ENCODE measurements around the gene GAS1.
A peak's percentile ranks its signal among the peaks of the same experiment; 100 is the strongest.

GAS1 gene

GRCh38 chr9:86947146-86948073 is at the start of gene GAS1:
Gene GAS1, minus strand, starts transcription at chr9:86947506. Its CDS starts 727 bp downstream, at chr9:86946779.
- peak; percentile 44 for DNase-seq (ENCODE audit: low read depth)

- DNase-seq (ENCODE audit: low read depth) = no peak
These were observed 46.9 kb upstream of the GAS1 start for GRCh38 chr9:86994231-86994630.

GRCh38 chr9:86993830-86994229 is 46.5 kb upstream of the GAS1 start:
- no peak for DNase-seq (ENCODE audit: low read depth)

GRCh38 chr9:86991077-86991476 is 43.8 kb upstream of the GAS1 start:
- DNase-seq (ENCODE audit: low read depth) = no peak

DNA sequence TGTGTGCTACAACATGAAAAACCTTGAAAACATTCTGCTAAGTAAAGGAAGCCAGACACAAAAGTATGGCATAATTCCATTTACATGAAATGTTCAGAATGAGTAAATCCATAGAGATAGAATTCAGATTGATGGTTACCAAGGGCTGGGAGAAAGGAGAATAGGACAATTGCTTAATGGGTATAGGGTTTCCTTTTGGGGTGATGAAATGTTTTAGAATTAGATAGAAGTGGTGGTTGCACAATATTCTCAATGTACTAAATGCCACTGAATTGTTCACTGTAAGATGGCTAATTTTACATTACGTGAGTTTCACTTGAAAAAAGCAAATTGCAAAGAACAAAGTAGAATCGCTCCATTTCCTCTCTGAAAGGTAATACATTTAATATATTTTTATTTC is 43.0 kb upstream of the GAS1 start:
- DNase-seq (ENCODE audit: low read depth) = no peak

- no peak for DNase-seq (ENCODE audit: low read depth)
These were observed 40.6 kb upstream of the GAS1 start for GRCh38 chr9:86987900-86988299.

DNA sequence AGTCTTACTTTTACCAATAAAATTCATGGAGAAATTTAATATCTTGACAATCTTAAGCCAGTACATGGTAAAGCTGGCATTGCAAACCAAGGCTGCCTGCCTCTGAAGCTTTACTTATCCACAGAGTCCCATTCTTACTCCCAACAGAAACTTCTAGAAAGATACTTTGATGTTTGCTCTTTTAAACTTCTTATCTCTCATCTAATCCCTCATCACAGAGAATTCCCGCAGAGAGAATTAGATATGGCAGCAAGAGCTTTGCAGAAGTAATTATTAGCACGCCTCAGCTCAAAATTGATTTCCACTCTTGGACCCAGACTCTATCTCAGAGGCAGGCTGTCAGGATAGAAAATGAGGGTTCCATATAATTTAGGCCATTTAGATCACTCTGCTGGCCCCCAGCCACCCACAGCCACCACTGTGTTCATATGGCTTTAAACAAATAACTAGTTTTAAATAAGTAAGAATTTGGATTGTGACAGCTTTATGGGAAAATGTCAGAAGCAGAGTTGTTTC is 37.9 kb upstream of the GAS1 start:
- DNase-seq (ENCODE audit: low read depth) = no peak

GRCh38 chr9:86983620-86984259 is 36.4 kb upstream of the GAS1 start:
- no peak for DNase-seq (ENCODE audit: low read depth)

- no peak for DNase-seq (ENCODE audit: low read depth)
These were observed 35.9 kb upstream of the GAS1 start for GRCh38 chr9:86983249-86983619.

GRCh38 chr9:86980802-86981201 is 33.5 kb upstream of the GAS1 start:
- DNase-seq (ENCODE audit: low read depth) = no peak

GRCh38 chr9:86979657-86980056 is 32.4 kb upstream of the GAS1 start:
- DNase-seq (ENCODE audit: low read depth) = no peak

GRCh38 chr9:86978922-86979474 is 31.7 kb upstream of the GAS1 start:
- DNase-seq (ENCODE audit: low read depth) = no peak

- DNase-seq (ENCODE audit: low read depth) = no peak
These were observed 31.1 kb upstream of the GAS1 start for GRCh38 chr9:86978413-86978812.

- no peak for DNase-seq (ENCODE audit: low read depth)
These were observed 30.0 kb upstream of the GAS1 start for GRCh38 chr9:86977205-86977835.

- no peak for DNase-seq (ENCODE audit: low read depth)
These were observed 28.3 kb upstream of the GAS1 start for GRCh38 chr9:86975606-86976005.

DNA sequence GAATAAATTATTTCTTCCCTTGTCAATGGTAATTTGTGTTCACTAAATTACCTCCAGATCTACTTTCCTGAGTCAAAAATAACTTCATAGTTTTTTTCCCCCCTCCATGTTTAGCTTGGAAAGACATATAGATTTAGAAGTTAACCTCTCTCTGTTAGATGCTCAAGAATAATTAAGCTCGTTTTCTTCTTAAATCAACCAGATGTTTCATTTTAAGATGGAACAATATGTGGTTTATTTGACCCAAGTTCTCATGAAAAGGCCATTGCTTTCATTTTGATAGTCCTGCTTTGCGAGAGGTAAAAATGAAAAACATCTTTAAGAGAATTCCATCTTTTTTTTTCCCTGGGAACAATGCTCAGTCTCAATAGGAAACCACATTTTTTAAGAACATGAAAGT is 27.7 kb upstream of the GAS1 start:
- no peak for DNase-seq (ENCODE audit: low read depth)

GRCh38 chr9:86974421-86974820 is 27.1 kb upstream of the GAS1 start:
- DNase-seq (ENCODE audit: low read depth) = no peak

DNA sequence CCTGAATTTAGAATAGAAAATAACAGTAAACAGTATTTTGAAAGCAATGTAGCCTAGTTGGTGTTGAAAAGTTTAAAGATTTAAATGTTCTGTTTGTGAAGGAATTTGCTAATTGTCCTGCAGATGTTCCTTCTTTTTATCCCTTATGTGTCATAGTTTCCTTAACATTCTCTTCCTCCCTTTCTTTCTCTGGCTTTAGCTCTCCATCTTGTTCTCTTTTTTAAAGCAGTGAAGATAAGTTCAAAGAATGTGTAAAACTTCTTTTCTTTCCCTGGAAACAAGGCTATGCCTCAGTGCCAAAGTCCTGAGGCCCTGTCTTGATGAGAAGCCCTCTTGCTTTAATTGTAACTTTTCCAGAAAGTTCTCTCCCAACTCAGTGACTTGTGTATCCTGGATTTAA is 24.4 kb upstream of the GAS1 start:
- no peak for DNase-seq (ENCODE audit: low read depth)

GRCh38 chr9:86968258-86968920 is 21.1 kb upstream of the GAS1 start:
- DNase-seq (ENCODE audit: low read depth) = no peak

- no peak for DNase-seq (ENCODE audit: low read depth)
These were observed 19.7 kb upstream of the GAS1 start for GRCh38 chr9:86966852-86967511.

DNA sequence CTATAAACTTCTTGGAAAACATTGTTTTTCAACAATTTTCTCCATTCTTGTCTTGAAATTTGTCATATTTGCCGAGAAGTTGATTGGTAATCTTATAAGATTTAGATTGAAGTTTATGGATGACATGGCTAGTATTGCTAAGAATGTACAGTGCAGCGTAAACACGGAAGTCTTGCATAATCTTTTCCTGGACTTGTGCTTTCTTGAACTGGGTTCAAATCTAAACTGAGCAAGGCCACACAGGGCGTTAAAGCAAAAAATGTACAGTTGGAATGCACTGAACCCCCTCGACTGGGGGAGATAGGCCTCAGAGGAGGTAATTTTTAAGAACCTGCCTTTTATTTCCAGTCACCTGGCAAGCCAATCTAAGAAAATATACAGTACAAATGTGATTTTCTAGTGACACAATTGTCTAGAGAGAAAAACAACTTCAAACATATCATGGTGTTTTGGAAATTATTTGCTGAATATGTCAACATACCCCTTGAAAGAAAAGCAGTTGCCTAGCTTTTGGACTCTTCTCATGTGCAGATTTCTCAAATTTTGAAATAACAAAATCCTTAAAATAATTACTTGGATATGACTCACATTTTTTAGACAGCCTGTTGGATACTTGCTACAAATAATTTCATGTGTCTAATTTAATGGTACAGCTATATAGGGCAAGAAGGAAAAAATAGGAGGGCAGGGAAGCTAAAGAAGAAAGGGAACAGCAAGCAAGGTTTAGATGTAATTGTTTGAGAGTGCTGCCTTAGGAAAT is 18.5 kb upstream of the GAS1 start:
- no peak for DNase-seq (ENCODE audit: low read depth)

Measured in activated T-helper 1 cell treated with Interleukin-2 at 50 U/mL for 16 hours (primary cell).